Progenitor cell of endocrine pancreas (in vitro differentiated cells): ENCODE measurements around the gene NFIC. TPM values are rescaled to one million over a fixed set of nuclear protein-coding genes. Genes with fewer than 3 reads are reported as not detected.

ENCODE experiments used
- DNase-seq: peaks from one replicate; pipeline ENCODE4 v3.0.0; 2021; ENCODE audit warnings: low spot score; ENCODE audit not compliant: unreplicated experiment
- H3K27ac Mint-ChIP-seq: 2 replicates; pipeline ENCODE4 v1.8.0; 2021; ENCODE audit warnings: mild to moderate bottlenecking, moderate library complexity, mixed read lengths
- H3K27me3 Mint-ChIP-seq: 2 replicates; pipeline ENCODE4 v1.8.0; 2021; ENCODE audit warnings: mixed read lengths
- H3K36me3 Mint-ChIP-seq: 2 replicates; pipeline ENCODE4 v1.8.0; 2022; ENCODE audit warnings: mixed read lengths; ENCODE audit not compliant: insufficient read depth
- H3K4me1 Mint-ChIP-seq: 2 replicates; pipeline ENCODE4 v1.8.0; 2021; ENCODE audit warnings: low read depth, mixed read lengths
- H3K4me3 Mint-ChIP-seq: 2 replicates; pipeline ENCODE4 v1.8.0; 2021; ENCODE audit warnings: low read depth, mild to moderate bottlenecking, moderate library complexity, mixed read lengths
- H3K9me3 Mint-ChIP-seq: 2 replicates; pipeline ENCODE4 v1.8.0; 2021; ENCODE audit warnings: low read depth, mixed read lengths
- total RNA-seq: library from RNA; stranded (reverse); gene quantifications from 2 replicates; pipeline ENCODE4 v1.2.1, GENCODE V29; 2021
- TF ChIP-seq, protein P1 (sequence below): fragments of 200-600 bp; sonication (generic); IDR thresholded peaks from one replicate; pipeline ENCODE4 v1.5.0; 2021; ENCODE audit warnings: antibody characterized with exemption, mild to moderate bottlenecking; ENCODE audit not compliant: unreplicated experiment

NFIC gene
- total RNA-seq, 1 donor from 2014 or later = 6.8 TPM

GRCh38 chr19:3518659-3519058 is 152.3 kb downstream of the NFIC start:
- H3K36me3 Mint-ChIP-seq = peaks cover 4% of the 10 kb centered on the region
- H3K9me3 Mint-ChIP-seq = no peaks in the 10 kb centered on the region
- no peaks in the 10 kb centered on the region for H3K27me3 Mint-ChIP-seq
- no peak overlapping the region for H3K27ac Mint-ChIP-seq
- TF ChIP-seq, protein P1, sequence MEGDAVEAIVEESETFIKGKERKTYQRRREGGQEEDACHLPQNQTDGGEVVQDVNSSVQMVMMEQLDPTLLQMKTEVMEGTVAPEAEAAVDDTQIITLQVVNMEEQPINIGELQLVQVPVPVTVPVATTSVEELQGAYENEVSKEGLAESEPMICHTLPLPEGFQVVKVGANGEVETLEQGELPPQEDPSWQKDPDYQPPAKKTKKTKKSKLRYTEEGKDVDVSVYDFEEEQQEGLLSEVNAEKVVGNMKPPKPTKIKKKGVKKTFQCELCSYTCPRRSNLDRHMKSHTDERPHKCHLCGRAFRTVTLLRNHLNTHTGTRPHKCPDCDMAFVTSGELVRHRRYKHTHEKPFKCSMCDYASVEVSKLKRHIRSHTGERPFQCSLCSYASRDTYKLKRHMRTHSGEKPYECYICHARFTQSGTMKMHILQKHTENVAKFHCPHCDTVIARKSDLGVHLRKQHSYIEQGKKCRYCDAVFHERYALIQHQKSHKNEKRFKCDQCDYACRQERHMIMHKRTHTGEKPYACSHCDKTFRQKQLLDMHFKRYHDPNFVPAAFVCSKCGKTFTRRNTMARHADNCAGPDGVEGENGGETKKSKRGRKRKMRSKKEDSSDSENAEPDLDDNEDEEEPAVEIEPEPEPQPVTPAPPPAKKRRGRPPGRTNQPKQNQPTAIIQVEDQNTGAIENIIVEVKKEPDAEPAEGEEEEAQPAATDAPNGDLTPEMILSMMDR = no peak
- peaks cover 1% of the 10 kb centered on the region for H3K4me1 Mint-ChIP-seq
- H3K4me3 Mint-ChIP-seq = no peak overlapping the region
- no peak for DNase-seq

Other genes starting within 250 kb of the NFIC start
- gene GNA15, start 230.6 kb upstream of the NFIC start, total RNA-seq = not detected in 2 replicates
- not detected in 2 replicates for gene S1PR4, start 187.8 kb upstream of the NFIC start, total RNA-seq
- 54.6 and 57.7 TPM in 2 replicates for gene NCLN, start 180.7 kb upstream of the NFIC start, total RNA-seq
- 1.6 and 1.7 TPM in 2 replicates for gene CELF5, start 141.9 kb upstream of the NFIC start, total RNA-seq
- gene SMIM24, start 113.9 kb downstream of the NFIC start, total RNA-seq = 1.3 and 1.6 TPM in 2 replicates
- gene SMIM44, start 116.9 kb downstream of the NFIC start, total RNA-seq = not detected in 2 replicates
- gene DOHH, start 134.1 kb downstream of the NFIC start, total RNA-seq = 9.4 and 9.9 TPM in 2 replicates
- 61.3 and 70.5 TPM in 2 replicates for gene FZR1, start 139.7 kb downstream of the NFIC start, total RNA-seq
- gene TEKTIP1, start 172.6 kb downstream of the NFIC start, total RNA-seq = 3.8 and 4.0 TPM in 2 replicates
- 71.5 and 75.1 TPM in 2 replicates for gene MFSD12, start 191.0 kb downstream of the NFIC start, total RNA-seq
- gene HMG20B, start 206.4 kb downstream of the NFIC start, total RNA-seq = 72.8 and 79.7 TPM in 2 replicates
- gene GIPC3, start 218.9 kb downstream of the NFIC start, total RNA-seq = not detected in 2 replicates
- not detected in 2 replicates for gene TBXA2R, start 240.3 kb downstream of the NFIC start, total RNA-seq